Hepatocyte (in vitro differentiated cells): ENCODE results near the gene TPD52L3. TPM values are rescaled to one million over a fixed set of nuclear protein-coding genes. Genes with fewer than 3 reads are reported as not detected.
A peak's percentile ranks its signal among the peaks of the same experiment; 100 is the strongest.

Experiments used
- DNase-seq: peaks from one replicate; pipeline ENCODE4 v3.0.0-alpha.2; 2016; ENCODE audit warnings: low spot score
- H2AFZ ChIP-seq: fragments of 200-600 bp; sonication (generic); 2 replicates; pipeline ENCODE4 v1.6.0; 2016; ENCODE audit warnings: antibody characterized with exemption, mild to moderate bottlenecking
- H3K27ac ChIP-seq: fragments of 200-600 bp; sonication (generic); 2 replicates; pipeline ENCODE4 v1.5.1; 2016; ENCODE audit warnings: mild to moderate bottlenecking
- H3K27me3 ChIP-seq: fragments of 200-600 bp; sonication (generic); 2 replicates; pipeline ENCODE4 v1.6.1; 2016
- H3K36me3 ChIP-seq: fragments of 200-600 bp; sonication (generic); replicated peaks from 2 replicates; pipeline ENCODE4 v1.5.1; 2016; ENCODE audit warnings: low read depth; ENCODE audit not compliant: insufficient read depth
- H3K4me1 ChIP-seq: fragments of 200-600 bp; sonication (generic); 2 replicates; pipeline ENCODE4 v1.5.1; 2016; ENCODE audit warnings: mild to moderate bottlenecking, moderate library complexity; ENCODE audit not compliant: insufficient read depth
- H3K4me2 ChIP-seq: fragments of 200-600 bp; sonication (generic); 2 replicates; pipeline ENCODE4 v1.6.0; 2016
- H3K4me3 ChIP-seq: fragments of 200-600 bp; sonication (generic); 2 replicates; pipeline ENCODE4 v1.5.1; 2016; ENCODE audit warnings: mild to moderate bottlenecking
- H3K79me2 ChIP-seq: fragments of 200-600 bp; sonication (generic); 2 replicates; pipeline ENCODE4 v1.6.0; 2017; ENCODE audit warnings: mild to moderate bottlenecking
- H3K9me2 ChIP-seq: fragments of 200-600 bp; sonication (generic); replicated peaks from 2 replicates; pipeline ENCODE4 v1.6.0; 2017; ENCODE audit warnings: mild to moderate bottlenecking; ENCODE audit not compliant: insufficient read depth
- H3K9me3 ChIP-seq: fragments of 200-600 bp; sonication (generic); 2 replicates; pipeline ENCODE4 v1.5.1; 2016; ENCODE audit warnings: low read depth, mild to moderate bottlenecking
- H4K20me1 ChIP-seq: fragments of 200-600 bp; sonication (generic); 2 replicates; pipeline ENCODE4 v1.6.0; 2016; ENCODE audit warnings: mild to moderate bottlenecking; ENCODE audit not compliant: insufficient read depth, poor library complexity, severe bottlenecking
- EZH2 ChIP-seq: fragments of 200-600 bp; sonication (generic); IDR thresholded peaks from 2 replicates; pipeline ENCODE4 v1.6.1; 2016; ENCODE audit warnings: antibody characterized with exemption, mild to moderate bottlenecking, borderline replicate concordance
- EZH2phosphoT487 ChIP-seq: fragments of 200-600 bp; sonication (generic); IDR thresholded peaks from one replicate; pipeline ENCODE4 v1.6.1; 2018; ENCODE audit warnings: antibody characterized with exemption, mild to moderate bottlenecking, low read depth, moderate library complexity; ENCODE audit not compliant: unreplicated experiment, severe bottlenecking
- WGBS: methylation state at CpG from one replicate; pipeline ENCODE4 v1.1.6; 2016; ENCODE audit warnings: low lambda C conversion rate; ENCODE audit errors: missing lambda C conversion rate; 5-methylcytosine and 5-hydroxymethylcytosine counted together
- polyA plus RNA-seq: library from polyadenylated mRNA; unstranded; fragments of >200 nt; fragmentation: Nextera tagmentation; extraction: Ambion mirVana; gene quantifications from 2 replicates; pipeline ENCODE4 v1.2.1, GENCODE V29; 2016
- total RNA-seq: library from RNA; depleted of rRNA; stranded (reverse); fragments of >200 nt; gene quantifications from 2 replicates; pipeline ENCODE4 v1.2.3, GENCODE V29; 2014
- TF ChIP-seq, protein P1 (sequence below): fragments of 200-600 bp; sonication (generic); IDR thresholded peaks from 2 replicates; pipeline ENCODE4 v1.5.1; 2016; ENCODE audit warnings: antibody characterized with exemption, mild to moderate bottlenecking; ENCODE audit not compliant: poor library complexity

Gene TPD52L3
- total RNA-seq (not detected in 2 replicates), polyA plus RNA-seq (not detected in 2 replicates)

DNA sequence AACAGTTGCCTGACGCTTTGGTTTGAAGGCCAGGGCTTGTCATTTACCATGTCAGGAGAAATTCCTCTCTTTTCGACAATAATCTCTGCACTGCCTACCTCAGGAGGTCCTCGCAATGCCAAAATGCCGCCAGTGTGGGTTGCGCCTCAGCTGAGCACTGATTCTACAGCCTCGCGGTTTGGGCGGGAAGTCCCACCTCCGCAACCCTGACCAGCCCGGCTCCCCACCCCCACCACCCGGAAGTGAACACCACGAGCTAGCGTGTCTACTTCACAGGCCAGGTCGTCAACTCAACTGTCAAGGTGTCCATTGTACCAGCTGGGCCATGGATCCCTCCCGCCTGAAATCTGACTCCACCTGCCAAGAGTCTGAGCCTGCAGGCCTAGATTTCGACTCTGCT, at the start of gene TPD52L3:
TPD52L3 (plus strand) TSS at position 273 of the 400 bp plus-strand sequence. CDS start 221 bp downstream, outside the sequence.
- DNase-seq, result no peak
- no peak within 1 kb of the TSS for H3K4me2 ChIP-seq
- no peaks in the 10 kb centered on the region for H3K79me2 ChIP-seq
- no peak within 1 kb of the TSS for H3K27ac ChIP-seq
- H4K20me1 ChIP-seq, result no peaks in the 10 kb centered on the region
- no peaks in the 10 kb centered on the region for H3K9me2 ChIP-seq
- H3K9me3 ChIP-seq, result no peaks in the 10 kb centered on the region
- no peak within 1 kb of the TSS for H3K4me3 ChIP-seq
- no peaks in the 10 kb centered on the region for H3K4me1 ChIP-seq
- no peaks in the 10 kb centered on the region for H3K27me3 ChIP-seq
- no peaks in the 10 kb centered on the region for H3K36me3 ChIP-seq
- H2AFZ ChIP-seq, result no peak within 1 kb of the TSS
- WGBS, result 90% methylated on average over 13 of the region's 16 CpGs
- TF ChIP-seq EZH2 (no peak), EZH2phosphoT487 (no peak)
- TF ChIP-seq, protein P1, sequence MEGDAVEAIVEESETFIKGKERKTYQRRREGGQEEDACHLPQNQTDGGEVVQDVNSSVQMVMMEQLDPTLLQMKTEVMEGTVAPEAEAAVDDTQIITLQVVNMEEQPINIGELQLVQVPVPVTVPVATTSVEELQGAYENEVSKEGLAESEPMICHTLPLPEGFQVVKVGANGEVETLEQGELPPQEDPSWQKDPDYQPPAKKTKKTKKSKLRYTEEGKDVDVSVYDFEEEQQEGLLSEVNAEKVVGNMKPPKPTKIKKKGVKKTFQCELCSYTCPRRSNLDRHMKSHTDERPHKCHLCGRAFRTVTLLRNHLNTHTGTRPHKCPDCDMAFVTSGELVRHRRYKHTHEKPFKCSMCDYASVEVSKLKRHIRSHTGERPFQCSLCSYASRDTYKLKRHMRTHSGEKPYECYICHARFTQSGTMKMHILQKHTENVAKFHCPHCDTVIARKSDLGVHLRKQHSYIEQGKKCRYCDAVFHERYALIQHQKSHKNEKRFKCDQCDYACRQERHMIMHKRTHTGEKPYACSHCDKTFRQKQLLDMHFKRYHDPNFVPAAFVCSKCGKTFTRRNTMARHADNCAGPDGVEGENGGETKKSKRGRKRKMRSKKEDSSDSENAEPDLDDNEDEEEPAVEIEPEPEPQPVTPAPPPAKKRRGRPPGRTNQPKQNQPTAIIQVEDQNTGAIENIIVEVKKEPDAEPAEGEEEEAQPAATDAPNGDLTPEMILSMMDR, result no peak

DNA sequence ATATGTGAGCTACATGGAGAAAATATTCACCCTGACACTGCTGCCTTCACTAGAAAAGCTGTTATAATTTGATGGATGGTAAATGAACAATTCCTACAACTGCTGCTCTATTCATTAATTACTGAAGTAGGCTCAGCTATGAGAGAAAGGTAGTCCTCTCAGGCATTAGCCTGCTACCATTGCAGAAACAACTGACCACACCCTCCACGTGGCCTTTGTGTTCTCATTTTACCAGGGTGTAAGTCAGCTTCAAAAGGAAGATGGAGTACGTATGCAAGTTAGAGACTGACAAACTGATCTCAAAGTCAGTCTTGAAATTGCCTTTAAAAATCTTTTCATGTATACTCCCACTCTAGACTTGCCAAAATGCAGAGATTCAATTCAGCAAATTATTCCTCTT, 26.3 kb upstream of the TPD52L3 start:
- Histone ChIP-seq H2AFZ (no peak overlapping the region), H3K36me3 (no peaks in the 10 kb centered on the region), H3K27me3 (no peaks in the 10 kb centered on the region), H3K27ac (no peak overlapping the region), H3K79me2 (no peaks in the 10 kb centered on the region), H3K9me3 (no peaks in the 10 kb centered on the region), H3K4me3 (no peak overlapping the region), H3K4me2 (no peak overlapping the region), H4K20me1 (no peaks in the 10 kb centered on the region), H3K9me2 (no peaks in the 10 kb centered on the region), H3K4me1 (no peaks in the 10 kb centered on the region)
- 29% methylated on average over 2 of the region's 2 CpGs for WGBS
- DNase-seq, result no peak
- TF ChIP-seq EZH2phosphoT487, result no peak
- TF ChIP-seq EZH2, result no peak
- TF ChIP-seq, protein P1, result no peak

DNA sequence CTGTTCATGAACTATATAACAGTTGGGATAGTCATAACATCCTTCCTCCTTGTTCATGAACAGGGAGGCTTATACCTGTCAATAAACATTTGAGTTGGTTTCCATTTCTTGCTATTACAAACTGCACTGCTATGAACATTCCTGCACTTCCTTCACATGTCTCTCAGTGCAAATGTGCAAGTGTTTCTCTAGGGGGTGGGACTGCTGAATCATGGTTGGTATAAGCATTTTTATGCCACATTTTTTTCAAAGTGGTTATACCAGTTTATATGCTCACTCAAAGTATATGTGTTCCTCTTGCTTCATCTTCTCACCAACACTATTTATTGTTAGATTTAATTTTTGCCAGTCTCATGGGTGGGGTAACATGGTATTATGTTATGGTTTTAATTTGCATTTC, 25.8 kb upstream of the TPD52L3 start:
- Histone ChIP-seq H2AFZ (no peak overlapping the region), H3K4me1 (no peaks in the 10 kb centered on the region), H3K9me3 (no peaks in the 10 kb centered on the region), H3K9me2 (no peaks in the 10 kb centered on the region), H3K4me3 (no peak overlapping the region), H3K79me2 (no peaks in the 10 kb centered on the region), H3K27ac (no peak overlapping the region), H3K4me2 (no peak overlapping the region), H4K20me1 (no peaks in the 10 kb centered on the region), H3K27me3 (no peaks in the 10 kb centered on the region), H3K36me3 (no peaks in the 10 kb centered on the region)
- DNase-seq, result peak; percentile 19
- TF ChIP-seq, protein P1, result no peak

DNA sequence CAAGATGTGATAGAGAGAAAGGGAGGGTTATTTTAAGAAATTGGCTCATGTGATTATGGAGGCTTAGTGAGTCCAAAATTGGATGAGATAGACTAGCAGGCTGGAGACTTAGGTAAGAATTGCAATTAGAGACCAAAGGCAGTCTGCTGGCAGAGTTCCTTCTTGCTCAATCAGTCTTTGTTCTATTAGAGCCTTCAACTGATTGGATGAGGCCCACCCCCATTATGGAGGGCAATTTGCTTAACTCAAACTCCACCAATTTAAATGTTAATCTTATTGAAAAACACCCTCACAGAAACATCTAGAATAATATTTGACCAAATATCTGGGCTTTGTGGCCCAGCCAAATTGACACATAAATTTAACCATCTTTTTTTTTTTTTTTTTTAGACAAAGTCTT, 23.9 kb upstream of the TPD52L3 start:
- H3K27me3 ChIP-seq, result no peaks in the 10 kb centered on the region
- H3K4me2 ChIP-seq, result no peak overlapping the region
- no peak overlapping the region for H3K27ac ChIP-seq
- no peaks in the 10 kb centered on the region for H4K20me1 ChIP-seq
- no peak overlapping the region for H2AFZ ChIP-seq
- TF ChIP-seq, protein P1, result no peak
- TF ChIP-seq EZH2 (no peak), EZH2phosphoT487 (no peak)
- no peak for DNase-seq
- H3K79me2 ChIP-seq, result no peaks in the 10 kb centered on the region
- no peaks in the 10 kb centered on the region for H3K9me2 ChIP-seq
- H3K4me1 ChIP-seq, result no peaks in the 10 kb centered on the region
- H3K4me3 ChIP-seq, result no peak overlapping the region
- no peaks in the 10 kb centered on the region for H3K36me3 ChIP-seq
- no peaks in the 10 kb centered on the region for H3K9me3 ChIP-seq
